ENCODE data around the gene TRAF2.

DNA sequence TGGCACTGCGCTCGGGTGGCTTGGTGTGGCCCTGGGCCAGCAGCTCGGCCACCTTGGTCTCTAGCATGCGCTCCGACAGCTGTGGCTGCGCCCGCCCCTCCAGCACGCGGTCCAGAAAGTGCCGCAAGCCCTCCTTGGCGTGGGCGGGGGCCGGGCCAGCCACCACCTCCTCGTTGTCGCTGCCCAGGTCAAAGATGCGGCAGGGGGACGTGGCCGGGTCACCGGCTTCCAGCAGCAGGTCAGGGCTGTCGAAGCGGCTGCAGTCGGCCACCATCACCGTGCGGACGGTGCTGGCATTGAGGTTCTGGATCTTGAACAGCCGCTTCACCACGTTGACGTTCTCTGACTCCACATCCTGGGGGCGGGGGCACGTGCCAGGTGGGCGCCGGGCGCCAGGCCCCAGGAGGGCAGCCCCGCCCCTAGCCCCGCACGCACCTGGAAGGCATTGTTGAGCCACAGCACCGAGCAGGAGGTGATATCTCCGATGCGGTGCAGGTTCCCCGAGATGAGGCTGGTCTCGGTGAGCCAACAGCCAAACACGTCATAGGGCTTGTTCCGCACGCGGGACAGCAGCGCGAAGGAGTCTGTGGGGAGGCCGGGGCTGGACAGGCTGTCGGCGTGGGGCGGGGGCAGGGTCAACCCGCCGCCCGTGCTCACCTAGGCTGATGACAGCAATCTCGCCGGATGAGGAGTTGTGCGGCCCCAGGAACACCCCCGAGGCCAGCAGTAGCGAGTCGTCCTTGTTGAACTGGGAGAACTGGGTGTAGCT, 56.0 kb downstream of the TRAF2 start:
- TF ChIP-seq PHF8 (IDR thresholded peaks at IDR 0.05; ENCODE audit: borderline replicate concordance, low read depth) = no peak
- TF ChIP-seq, protein P1, sequence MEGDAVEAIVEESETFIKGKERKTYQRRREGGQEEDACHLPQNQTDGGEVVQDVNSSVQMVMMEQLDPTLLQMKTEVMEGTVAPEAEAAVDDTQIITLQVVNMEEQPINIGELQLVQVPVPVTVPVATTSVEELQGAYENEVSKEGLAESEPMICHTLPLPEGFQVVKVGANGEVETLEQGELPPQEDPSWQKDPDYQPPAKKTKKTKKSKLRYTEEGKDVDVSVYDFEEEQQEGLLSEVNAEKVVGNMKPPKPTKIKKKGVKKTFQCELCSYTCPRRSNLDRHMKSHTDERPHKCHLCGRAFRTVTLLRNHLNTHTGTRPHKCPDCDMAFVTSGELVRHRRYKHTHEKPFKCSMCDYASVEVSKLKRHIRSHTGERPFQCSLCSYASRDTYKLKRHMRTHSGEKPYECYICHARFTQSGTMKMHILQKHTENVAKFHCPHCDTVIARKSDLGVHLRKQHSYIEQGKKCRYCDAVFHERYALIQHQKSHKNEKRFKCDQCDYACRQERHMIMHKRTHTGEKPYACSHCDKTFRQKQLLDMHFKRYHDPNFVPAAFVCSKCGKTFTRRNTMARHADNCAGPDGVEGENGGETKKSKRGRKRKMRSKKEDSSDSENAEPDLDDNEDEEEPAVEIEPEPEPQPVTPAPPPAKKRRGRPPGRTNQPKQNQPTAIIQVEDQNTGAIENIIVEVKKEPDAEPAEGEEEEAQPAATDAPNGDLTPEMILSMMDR (IDR thresholded peaks at IDR 0.05) = no peak
- TF ChIP-seq ELK1 (IDR thresholded peaks at IDR 0.05; ENCODE audit: low read depth, low read length) = no peak
- no peak for TF ChIP-seq SMC3 (IDR thresholded peaks at IDR 0.05)
- TF ChIP-seq MYC (IDR thresholded peaks at IDR 0.05; ENCODE audit: borderline replicate concordance, low read length) = no peak
- TF ChIP-seq JUN (IDR thresholded peaks at IDR 0.05) = no peak; a peak in 1 of 5 replicates
- no peak for TF ChIP-seq ZFP36 (IDR thresholded peaks at IDR 0.05; ENCODE audit: borderline replicate concordance, partially characterized antibody)
- TF ChIP-seq POLR2A (IDR thresholded peaks at IDR 0.05; ENCODE audit: low read length) = no peak
- no peak for TF ChIP-seq MAX (IDR thresholded peaks at IDR 0.05)
- TF ChIP-seq, protein P2, sequence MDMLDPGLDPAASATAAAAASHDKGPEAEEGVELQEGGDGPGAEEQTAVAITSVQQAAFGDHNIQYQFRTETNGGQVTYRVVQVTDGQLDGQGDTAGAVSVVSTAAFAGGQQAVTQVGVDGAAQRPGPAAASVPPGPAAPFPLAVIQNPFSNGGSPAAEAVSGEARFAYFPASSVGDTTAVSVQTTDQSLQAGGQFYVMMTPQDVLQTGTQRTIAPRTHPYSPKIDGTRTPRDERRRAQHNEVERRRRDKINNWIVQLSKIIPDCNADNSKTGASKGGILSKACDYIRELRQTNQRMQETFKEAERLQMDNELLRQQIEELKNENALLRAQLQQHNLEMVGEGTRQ (IDR thresholded peaks at IDR 0.05) = no peak
- TF ChIP-seq JUNB (IDR thresholded peaks at IDR 0.05) = no peak
- TF ChIP-seq HDAC2 (IDR thresholded peaks at IDR 0.05) = no peak
